PC-9 (cell line): ENCODE measurements around the gene GPR42. TPM values are rescaled to one million over a fixed set of nuclear protein-coding genes. Genes with fewer than 3 reads are reported as not detected.

Experiments
- BruUV-seq: library from RNA; stranded (reverse); fragments of 400-500 nt; replicated peaks from 2 replicates; lab custom pipeline; 2021; lab: Mats Ljungman, UMichigan
- CTCF ChIA-PET: fragments of 300-600 bp; sonication (Branson Sonifier 250); formaldehyde crosslinking; loops from one replicate; lab custom pipeline; 2022; ENCODE audit warnings: antibody characterized with exemption; lab: Charles Lee
- POLR2A ChIA-PET: fragments of 300-600 bp; sonication (Branson Sonifier 250); formaldehyde crosslinking; loops from one replicate; lab custom pipeline; 2022; ENCODE audit warnings: antibody characterized with exemption; ENCODE audit not compliant: unreplicated experiment; lab: Charles Lee
- DNase-seq, 2 experiments: peaks; one replicate each; pipeline versions ENCODE4 v3.0.0 to v3.0.0-alpha.2; 2015 to 2022; ENCODE audit warnings: mixed read lengths in 1 of 2
- H2AFZ ChIP-seq: fragments of 200-600 bp; sonication (generic); 2 replicates; pipeline ENCODE4 v1.8.1; 2017; ENCODE audit warnings: antibody characterized with exemption
- H3F3A ChIP-seq: fragments of 200-600 bp; sonication (generic); 2 replicates; pipeline ENCODE4 v1.8.1; 2017; ENCODE audit warnings: antibody characterized with exemption, mild to moderate bottlenecking, low read depth; ENCODE audit not compliant: insufficient read depth
- H3K27ac ChIP-seq: fragments of 200-600 bp; sonication (generic); 2 replicates; pipeline ENCODE4 v1.6.1; 2016; ENCODE audit warnings: mixed run types
- H3K27me3 ChIP-seq: fragments of 200-600 bp; sonication (generic); 2 replicates; pipeline ENCODE4 v1.6.1; 2016; ENCODE audit warnings: low read depth, mixed run types; ENCODE audit not compliant: insufficient read depth
- H3K36me3 ChIP-seq: fragments of 200-600 bp; sonication (generic); 2 replicates; pipeline ENCODE4 v1.6.1; 2016; ENCODE audit warnings: low read depth, mixed run types
- H3K4me1 ChIP-seq: fragments of 200-600 bp; sonication (generic); replicated peaks from 2 replicates; pipeline ENCODE4 v1.6.1; 2016; ENCODE audit warnings: mixed run types; ENCODE audit not compliant: insufficient read depth
- H3K4me2 ChIP-seq: fragments of 200-600 bp; sonication (generic); 2 replicates; pipeline ENCODE4 v1.6.1; 2017; ENCODE audit warnings: mixed run types
- H3K4me3 ChIP-seq: fragments of 200-600 bp; sonication (generic); 2 replicates; pipeline ENCODE4 v1.6.1; 2016; ENCODE audit warnings: mixed run types
- H3K79me2 ChIP-seq: fragments of 200-600 bp; sonication (generic); 2 replicates; pipeline ENCODE4 v1.6.1; 2017; ENCODE audit warnings: low read depth, mixed run types
- H3K9me2 ChIP-seq: fragments of 200-600 bp; sonication (generic); 2 replicates; pipeline ENCODE4 v1.8.1; 2017; ENCODE audit warnings: mild to moderate bottlenecking; ENCODE audit not compliant: insufficient read depth
- H3K9me3 ChIP-seq: fragments of 200-600 bp; sonication (generic); 2 replicates; pipeline ENCODE4 v1.8.1; 2016; ENCODE audit warnings: low read depth; ENCODE audit not compliant: insufficient read depth
- H4K20me1 ChIP-seq: fragments of 200-600 bp; sonication (generic); 2 replicates; pipeline ENCODE4 v1.8.1; 2017; ENCODE audit not compliant: insufficient read depth
- EZH2 ChIP-seq: fragments of 200-600 bp; sonication (generic); IDR thresholded peaks from 2 replicates; pipeline ENCODE4 v1.8.0; 2017; ENCODE audit warnings: antibody characterized with exemption, low read depth
- intact Hi-C: fragments of 100-400 bp; cut with micrococcal nuclease; formaldehyde crosslinking; loops from one replicate; pipeline ENCODE4 v1.10.0; 2022; ENCODE audit not compliant: unreplicated experiment
- total RNA-seq: library from RNA; stranded (reverse); gene quantifications from 2 replicates; pipeline ENCODE4 v1.2.3, GENCODE V29; 2021
- TF ChIP-seq, protein P1 (sequence below): fragments of 200-600 bp; sonication (generic); conservative IDR thresholded peaks from 2 replicates; pipeline ENCODE4 v1.6.1; 2017; ENCODE audit warnings: mixed run types, antibody characterized with exemption, mild to moderate bottlenecking, moderate library complexity

GPR42 gene
- total RNA-seq, 1 experiment from 2014 or later = not detected

DNA sequence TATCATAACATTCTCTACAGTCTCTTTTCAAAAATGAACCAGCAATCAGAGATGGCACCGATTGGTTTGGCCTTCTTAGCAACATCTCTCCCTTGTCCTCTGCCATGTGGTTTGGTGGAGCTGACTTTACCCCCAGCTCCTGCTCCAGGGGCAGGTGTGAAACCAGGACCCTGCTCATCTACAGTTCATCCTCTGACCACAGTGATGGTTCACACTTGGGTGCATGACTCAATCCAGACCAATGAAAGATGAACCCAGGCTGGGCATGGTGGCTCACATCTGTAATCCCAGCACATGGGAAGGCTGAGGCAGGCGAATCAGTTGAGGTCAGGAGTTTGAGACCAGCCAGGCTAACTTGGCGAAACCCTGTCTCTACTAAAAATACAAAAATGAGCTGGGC, 43.6 kb downstream of the GPR42 start:
- CTCF ChIA-PET = no interaction called here
- Histone ChIP-seq H3K9me2 (no peaks in the 10 kb centered on the region), H3K4me1 (no peaks in the 10 kb centered on the region), H3K36me3 (no peaks in the 10 kb centered on the region), H3K27ac (no peak overlapping the region), H3K4me3 (no peak overlapping the region), H2AFZ (no peak overlapping the region), H3K79me2 (no peaks in the 10 kb centered on the region), H3K4me2 (no peak overlapping the region), H3F3A (no peaks in the 10 kb centered on the region), H3K27me3 (peaks cover 85% of the 10 kb centered on the region), H4K20me1 (no peaks in the 10 kb centered on the region), H3K9me3 (no peaks in the 10 kb centered on the region)
- no peak for DNase-seq
- POLR2A ChIA-PET = no interaction called here
- BruUV-seq = no TSS peak
- TF ChIP-seq EZH2 = no peak
- TF ChIP-seq, protein P1, sequence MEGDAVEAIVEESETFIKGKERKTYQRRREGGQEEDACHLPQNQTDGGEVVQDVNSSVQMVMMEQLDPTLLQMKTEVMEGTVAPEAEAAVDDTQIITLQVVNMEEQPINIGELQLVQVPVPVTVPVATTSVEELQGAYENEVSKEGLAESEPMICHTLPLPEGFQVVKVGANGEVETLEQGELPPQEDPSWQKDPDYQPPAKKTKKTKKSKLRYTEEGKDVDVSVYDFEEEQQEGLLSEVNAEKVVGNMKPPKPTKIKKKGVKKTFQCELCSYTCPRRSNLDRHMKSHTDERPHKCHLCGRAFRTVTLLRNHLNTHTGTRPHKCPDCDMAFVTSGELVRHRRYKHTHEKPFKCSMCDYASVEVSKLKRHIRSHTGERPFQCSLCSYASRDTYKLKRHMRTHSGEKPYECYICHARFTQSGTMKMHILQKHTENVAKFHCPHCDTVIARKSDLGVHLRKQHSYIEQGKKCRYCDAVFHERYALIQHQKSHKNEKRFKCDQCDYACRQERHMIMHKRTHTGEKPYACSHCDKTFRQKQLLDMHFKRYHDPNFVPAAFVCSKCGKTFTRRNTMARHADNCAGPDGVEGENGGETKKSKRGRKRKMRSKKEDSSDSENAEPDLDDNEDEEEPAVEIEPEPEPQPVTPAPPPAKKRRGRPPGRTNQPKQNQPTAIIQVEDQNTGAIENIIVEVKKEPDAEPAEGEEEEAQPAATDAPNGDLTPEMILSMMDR = no peak
- intact Hi-C loops = no loop called here

DNA sequence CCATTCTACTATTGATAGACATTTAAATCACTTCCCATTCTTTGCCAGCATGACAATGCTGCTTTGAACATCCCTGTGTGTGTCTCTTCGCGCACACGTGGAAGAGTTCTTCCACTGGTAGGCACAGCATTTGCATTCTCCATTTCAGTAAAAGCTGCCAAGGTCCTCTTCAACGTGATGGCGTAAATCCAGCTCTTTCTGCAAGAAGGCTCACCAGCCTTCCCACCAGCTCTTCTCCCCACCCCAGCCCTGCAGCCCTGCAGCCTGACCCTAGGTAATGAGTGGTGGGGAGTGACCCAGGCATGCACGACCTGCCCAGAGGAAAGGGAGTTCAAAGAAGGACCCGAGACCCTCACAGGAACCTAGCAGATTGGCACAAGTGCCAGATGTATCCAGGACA, 45.5 kb downstream of the GPR42 start:
- H4K20me1 ChIP-seq = no peaks in the 10 kb centered on the region
- ChIA-PET POLR2A (no interaction called here), CTCF (no interaction called here)
- no peak overlapping the region for H3K27ac ChIP-seq
- no peak overlapping the region for H3K4me3 ChIP-seq
- no peaks in the 10 kb centered on the region for H3K36me3 ChIP-seq
- no peaks in the 10 kb centered on the region for H3K9me2 ChIP-seq
- peaks cover 69% of the 10 kb centered on the region for H3K27me3 ChIP-seq
- no peaks in the 10 kb centered on the region for H3K79me2 ChIP-seq
- no peak overlapping the region for H2AFZ ChIP-seq
- BruUV-seq = no TSS peak
- intact Hi-C loops = no loop called here
- H3K4me2 ChIP-seq = no peak overlapping the region
- no peak for DNase-seq
- TF ChIP-seq, protein P1 = no peak
- TF ChIP-seq EZH2 = no peak
- no peaks in the 10 kb centered on the region for H3K9me3 ChIP-seq
- H3K4me1 ChIP-seq = no peaks in the 10 kb centered on the region
- no peaks in the 10 kb centered on the region for H3F3A ChIP-seq

DNA sequence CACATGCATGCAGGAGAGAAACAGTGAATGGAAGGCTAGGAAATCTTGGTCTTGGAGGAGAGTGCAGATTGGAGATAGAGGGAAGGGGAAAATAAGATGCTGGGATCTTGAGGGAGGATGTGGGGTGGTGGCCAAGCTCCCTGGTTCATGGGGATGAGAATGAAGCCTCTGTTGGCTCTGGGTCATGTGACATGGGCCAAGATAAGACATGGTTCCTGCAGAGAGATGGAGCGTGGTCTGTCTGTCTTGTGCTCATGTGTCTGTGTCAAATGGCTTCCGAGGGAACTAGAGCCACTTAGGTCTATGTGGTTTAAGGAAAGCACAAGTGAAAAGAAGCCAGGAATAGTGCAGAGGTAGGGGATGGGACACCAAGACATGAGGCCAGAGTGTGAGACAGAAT, 46.4 kb downstream of the GPR42 start:
- Histone ChIP-seq H3K9me2 (no peaks in the 10 kb centered on the region), H3K36me3 (no peaks in the 10 kb centered on the region), H3K4me3 (no peak overlapping the region), H3K4me2 (no peak overlapping the region), H3K27ac (no peak overlapping the region), H3K27me3 (peaks cover 71% of the 10 kb centered on the region), H4K20me1 (no peaks in the 10 kb centered on the region), H3K4me1 (no peaks in the 10 kb centered on the region), H2AFZ (no peak overlapping the region), H3K9me3 (no peaks in the 10 kb centered on the region), H3F3A (no peaks in the 10 kb centered on the region), H3K79me2 (no peaks in the 10 kb centered on the region)
- ChIA-PET POLR2A (no interaction called here), CTCF (no interaction called here)
- no peak for DNase-seq
- no TSS peak for BruUV-seq
- no peak for TF ChIP-seq EZH2
- TF ChIP-seq, protein P1 = no peak
- intact Hi-C loops = no loop called here
